Ascending aorta (tissue), 2 donors: ENCODE data around the gene CCNK. TPM values are rescaled to one million over a fixed set of nuclear protein-coding genes. Genes with fewer than 3 reads are reported as not detected.

Experiments used
- DNase-seq, 2 donors: peaks; one replicate each; pipeline ENCODE4 v3.0.0-alpha.2; 2019; ENCODE audit warnings: low spot score in 2 of 2
- H3K27ac ChIP-seq, 2 donors: fragments of 200-600 bp; sonication (generic); one replicate each; pipeline ENCODE4 v1.5.1; 2016 to 2017; ENCODE audit warnings: mild to moderate bottlenecking in 1 of 2
- H3K27me3 ChIP-seq: fragments of 200-600 bp; sonication (generic); one replicate; pipeline ENCODE4 v1.5.1; 2017
- H3K36me3 ChIP-seq, 2 donors: fragments of 200-600 bp; sonication (generic); one replicate each; pipeline ENCODE4 v1.5.1; 2016
- H3K4me1 ChIP-seq, 2 donors: fragments of 200-600 bp; sonication (generic); one replicate each; pipeline ENCODE4 v1.5.1; 2016 to 2017; ENCODE audit warnings: mild to moderate bottlenecking in 1 of 2
- H3K4me3 ChIP-seq, 2 donors: fragments of 200-600 bp; sonication (generic); one replicate each; pipeline ENCODE4 v1.5.1; 2016 to 2017; ENCODE audit warnings: mild to moderate bottlenecking in 1 of 2
- H3K9me3 ChIP-seq, 2 donors: fragments of 200-600 bp; sonication (generic); one replicate each; pipeline ENCODE4 v1.5.1; 2016
- CTCF ChIP-seq, 3 experiments: fragments of 200-600 bp in 2 of 3; fragments of 450-650 bp in 1 of 3; sonication (generic) in 2 of 3; IDR thresholded peaks; one replicate each; pipeline ENCODE4 v1.5.1; 2016 to 2019; ENCODE audit warnings: antibody characterized with exemption in 3 of 3, mild to moderate bottlenecking in 1 of 3, moderate library complexity in 1 of 3
- intact Hi-C: fragments of 100-400 bp; cut with DNase I; formaldehyde crosslinking; loops from one replicate; pipeline ENCODE4 v1.15.1; 2023
- total RNA-seq: library from RNA; depleted of rRNA; stranded (reverse); fragments of >200 nt; gene quantifications from one replicate; pipeline ENCODE4 v1.1.0, GENCODE V29; 2016

Gene CCNK
- total RNA-seq, 1 donor from 2014 or later = 21.9 TPM

- no peak for TF ChIP-seq CTCF (IDR thresholded peaks at IDR 0.05)
- Histone ChIP-seq H3K4me1 (peaks cover 2 to 10% of the 10 kb centered on the region in 2 donors), H3K9me3 (no peaks in the 10 kb centered on the region), H3K36me3 (no peaks in the 10 kb centered on the region), H3K27me3 (no peaks in the 10 kb centered on the region), H3K27ac (no peak overlapping the region), H3K4me3 (no peak overlapping the region)
- no peak for DNase-seq
- intact Hi-C loops = no loop called here
Measured at GRCh38 chr14:99560403-99560802, 79.2 kb downstream of the CCNK start.

DNA sequence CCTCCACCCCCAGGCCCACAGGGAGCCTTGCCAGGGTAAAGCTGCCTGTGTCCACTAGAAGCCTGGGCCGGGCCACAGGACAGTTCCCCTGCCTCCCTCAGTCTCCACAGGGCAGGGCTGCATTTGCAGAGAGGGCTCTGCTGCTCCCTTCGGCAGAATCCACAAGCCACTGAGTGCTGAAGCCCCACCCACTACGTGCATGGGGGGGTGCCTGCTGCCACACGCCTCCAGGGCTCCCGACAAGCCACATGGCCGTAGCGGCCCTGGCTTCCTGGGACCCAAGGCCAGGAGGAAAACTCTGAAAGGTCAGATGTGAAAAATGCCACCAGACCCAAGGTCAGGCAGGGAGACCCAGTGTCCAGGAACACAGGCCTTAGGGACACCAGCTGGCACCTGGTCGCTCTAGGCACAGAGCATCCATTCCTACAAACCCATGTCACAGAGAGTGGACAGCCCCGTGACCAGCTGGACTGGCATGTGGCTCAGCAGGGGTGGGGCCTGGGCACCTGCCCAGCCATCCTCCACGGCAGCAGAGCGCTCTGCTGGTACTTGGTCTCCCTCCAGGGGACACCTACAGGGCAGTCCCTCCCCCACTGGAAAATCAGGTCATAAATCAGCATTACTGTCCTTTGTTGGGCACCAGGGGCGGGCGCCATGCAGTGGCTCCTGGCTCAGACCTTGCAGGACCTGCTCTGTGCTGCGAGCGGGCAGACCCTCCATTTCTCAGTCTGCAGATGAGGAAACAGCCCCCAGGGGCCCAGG is 79.9 kb downstream of the CCNK start:
- no peaks in the 10 kb centered on the region for H3K27me3 ChIP-seq
- H3K36me3 ChIP-seq = no peaks in the 10 kb centered on the region
- no peak for DNase-seq
- H3K9me3 ChIP-seq = no peaks in the 10 kb centered on the region
- H3K27ac ChIP-seq = no peak overlapping the region
- no peak for TF ChIP-seq CTCF (IDR thresholded peaks at IDR 0.05)
- intact Hi-C loops = no loop called here
- no peak overlapping the region for H3K4me3 ChIP-seq
- peaks cover 2 to 10% of the 10 kb centered on the region in 2 donors for H3K4me1 ChIP-seq

- Histone ChIP-seq H3K4me3 (no peak overlapping the region), H3K9me3 (no peaks in the 10 kb centered on the region), H3K36me3 (no peaks in the 10 kb centered on the region), H3K4me1 (peaks cover 2 to 10% of the 10 kb centered on the region in 2 donors), H3K27ac (no peak overlapping the region), H3K27me3 (no peaks in the 10 kb centered on the region)
- intact Hi-C loops = loop anchor here (2.0 kb wide), 1 partner anchor 67 kb away; no protein-coding TSS in a partner anchor
- DNase-seq = no peak
- TF ChIP-seq CTCF (IDR thresholded peaks at IDR 0.05) = no peak
Measured at GRCh38 chr14:99561864-99562263, 80.7 kb downstream of the CCNK start.

Other genes starting within 250 kb of the CCNK start
- 0.85 TPM for gene BCL11B, start 209.2 kb upstream of the CCNK start, total RNA-seq
- gene SETD3, start 550 bp upstream of the CCNK start, total RNA-seq = 26.4 TPM
- gene CCDC85C, start 122.8 kb downstream of the CCNK start, total RNA-seq = 0.64 TPM
- 11.9 TPM for gene HHIPL1, start 163.7 kb downstream of the CCNK start, total RNA-seq
- not detected for gene CYP46A1, start 202.9 kb downstream of the CCNK start, total RNA-seq